GM12874 (cell line): Measurements from ENCODE around the gene HOXD9.
A peak's percentile ranks its signal among the peaks of the same experiment; 100 is the strongest.

Experiments
- CTCF ChIP-seq: IDR thresholded peaks from 2 replicates; pipeline ENCODE4 v1.5.1; 2011; ENCODE audit warnings: low read depth, mild to moderate bottlenecking, control low read depth, low read length, moderate library complexity; ENCODE audit not compliant: insufficient read depth

HOXD9 gene

GRCh38 chr2:176082525-176082823 is 40.0 kb upstream of the HOXD9 start:
- no peak for TF ChIP-seq CTCF

GRCh38 chr2:176082824-176083751 is 39.4 kb upstream of the HOXD9 start:
- TF ChIP-seq CTCF: no peak

GRCh38 chr2:176083796-176084261 is 38.7 kb upstream of the HOXD9 start, which contains the start of gene EVX2:
Gene EVX2, minus strand, starts transcription at chr2:176083962. Its CDS starts 186 bp downstream, at chr2:176083776.
- no peak for TF ChIP-seq CTCF

- TF ChIP-seq CTCF: no peak
Observed at GRCh38 chr2:176084611-176085119, 37.9 kb upstream of the HOXD9 start.

GRCh38 chr2:176085120-176085788 is 37.3 kb upstream of the HOXD9 start:
- TF ChIP-seq CTCF: no peak

- TF ChIP-seq CTCF: peak; percentile 37; the same call in 1 of the 2 replicates
Observed at GRCh38 chr2:176085861-176086771, 36.4 kb upstream of the HOXD9 start.
